CD14-positive monocyte (primary cell): Measurements from ENCODE around the gene FSD1. TPM values are rescaled to one million over a fixed set of nuclear protein-coding genes. Genes with fewer than 3 reads are reported as not detected.

Source experiments
- DNase-seq, 3 donors: peaks; one replicate each; pipeline ENCODE4 v3.0.0-alpha.2; 2011 to 2022
- H2AFZ ChIP-seq: 2 replicates; pipeline ENCODE4 v1.6.0; 2012; ENCODE audit warnings: mild to moderate bottlenecking, low read depth, low read length, inconsistent platforms; ENCODE audit not compliant: insufficient read depth, poor library complexity, severe bottlenecking
- H3K27ac ChIP-seq, 2 donors: 1 replicate in 1 of 2; 2 replicates in 1 of 2; pipeline ENCODE4 v1.5.1; 2012 to 2013; ENCODE audit warnings: low read length in 2 of 2, control low read depth in 1 of 2, inconsistent platforms in 1 of 2, low read depth in 1 of 2, mild to moderate bottlenecking in 1 of 2
- H3K27me3 ChIP-seq, 2 donors: one replicate each; pipeline versions ENCODE4 v1.6.0 to v1.6.1; 2011 to 2013; ENCODE audit warnings: low read length in 2 of 2; ENCODE audit not compliant: control insufficient read depth in 2 of 2, insufficient read depth in 2 of 2
- H3K36me3 ChIP-seq, 2 donors: replicated peaks in 1 of 2; 1 replicate in 1 of 2; 2 replicates in 1 of 2; pipeline versions ENCODE4 v1.5.1 to v1.6.1; 2012 to 2013; ENCODE audit warnings: low read length in 2 of 2, control low read depth in 1 of 2, inconsistent platforms in 1 of 2, mild to moderate bottlenecking in 1 of 2; ENCODE audit not compliant: insufficient read depth in 2 of 2, control insufficient read depth in 1 of 2
- H3K4me1 ChIP-seq, 2 donors: 1 replicate in 1 of 2; 2 replicates in 1 of 2; pipeline versions ENCODE4 v1.5.1 to v1.6.1; 2012 to 2013; ENCODE audit warnings: low read length in 2 of 2, control low read depth in 1 of 2, inconsistent platforms in 1 of 2, mild to moderate bottlenecking in 1 of 2, moderate library complexity in 1 of 2; ENCODE audit not compliant: insufficient read depth in 2 of 2, control insufficient read depth in 1 of 2
- H3K4me2 ChIP-seq: replicated peaks from 2 replicates; pipeline ENCODE3; 2012; ENCODE audit warnings: low read length, moderate library complexity, mild to moderate bottlenecking; ENCODE audit not compliant: poor library complexity, severe bottlenecking; ENCODE audit errors: extremely low read depth
- H3K4me3 ChIP-seq, 3 experiments: fragments of 200-600 bp in 1 of 3; sonication (generic) in 1 of 3; replicated peaks in 1 of 3; 1 replicate in 2 of 3; 2 replicates in 1 of 3; pipeline ENCODE4 v1.5.1; 2011 to 2013; ENCODE audit warnings: low read length in 3 of 3, mild to moderate bottlenecking in 3 of 3, control low read depth in 2 of 3, low read depth in 2 of 3, inconsistent platforms in 1 of 3, moderate library complexity in 1 of 3
- H3K79me2 ChIP-seq: 2 replicates; pipeline ENCODE4 v1.6.0; 2012; ENCODE audit warnings: mild to moderate bottlenecking, control low read depth, inconsistent platforms, low read length, moderate library complexity; ENCODE audit not compliant: insufficient read depth
- H3K9ac ChIP-seq: 2 replicates; pipeline ENCODE4 v1.6.0; 2017; ENCODE audit warnings: low read length, mild to moderate bottlenecking; ENCODE audit not compliant: insufficient read depth, poor library complexity, severe bottlenecking
- H3K9me3 ChIP-seq, 2 donors: replicated peaks in 1 of 2; 1 replicate in 1 of 2; 2 replicates in 1 of 2; pipeline versions ENCODE4 v1.5.1 to v1.6.1; 2012 to 2013; ENCODE audit warnings: low read length in 2 of 2, control low read depth in 1 of 2; ENCODE audit not compliant: control insufficient read depth in 1 of 2, insufficient read depth in 1 of 2
- H4K20me1 ChIP-seq: 2 replicates; pipeline ENCODE4 v1.6.0; 2012; ENCODE audit warnings: mild to moderate bottlenecking, low read length, control low read depth, moderate library complexity; ENCODE audit not compliant: insufficient read depth
- H3K27ac Mint-ChIP-seq, 7 donors: one replicate each; pipeline ENCODE4 v1.8.0; 2020; ENCODE audit warnings: mild to moderate bottlenecking in 7 of 7, mixed read lengths in 7 of 7, moderate library complexity in 6 of 7, inconsistent platforms in 2 of 7
- H3K27me3 Mint-ChIP-seq, 3 donors: one replicate each; pipeline ENCODE4 v1.8.0; 2021 to 2022; ENCODE audit warnings: low read depth in 3 of 3, mild to moderate bottlenecking in 3 of 3, mixed read lengths in 3 of 3, moderate library complexity in 3 of 3, inconsistent platforms in 1 of 3
- H3K36me3 Mint-ChIP-seq, 2 donors: one replicate each; pipeline ENCODE4 v1.8.0; 2020; ENCODE audit warnings: mixed read lengths in 2 of 2, inconsistent platforms in 1 of 2, mild to moderate bottlenecking in 1 of 2
- H3K4me1 Mint-ChIP-seq: one replicate; pipeline ENCODE4 v1.8.0; 2020; ENCODE audit warnings: mild to moderate bottlenecking, mixed read lengths
- H3K4me3 Mint-ChIP-seq, 2 donors: one replicate each; pipeline ENCODE4 v1.8.0; 2020; ENCODE audit warnings: mild to moderate bottlenecking in 2 of 2, mixed read lengths in 2 of 2, moderate library complexity in 1 of 2
- H3K9me3 Mint-ChIP-seq, 7 donors: one replicate each; pipeline ENCODE4 v1.8.0; 2020 to 2022; ENCODE audit warnings: mixed read lengths in 7 of 7, mild to moderate bottlenecking in 6 of 7, moderate library complexity in 6 of 7, inconsistent platforms in 2 of 7
- WGBS: methylation state at CpG from one replicate; pipeline ENCODE4 v1.1.5; 2013; ENCODE audit warnings: missing lambda C conversion rate; ENCODE audit not compliant: insufficient coverage; 5-methylcytosine and 5-hydroxymethylcytosine counted together
- intact Hi-C, 2 donors: fragments of 100-400 bp; cut with micrococcal nuclease; formaldehyde crosslinking; loops; one replicate each; pipeline versions ENCODE4 v1.15.0 to v1.15.1; 2023
- polyA plus RNA-seq, 3 donors: library from polyadenylated mRNA; depleted of rRNA in 1 of 3; unstranded in 2 of 3; stranded (reverse) in 1 of 3; fragments of 300-500 nt in 2 of 3; fragments of >200 nt in 1 of 3; fragmentation: Illumina TruSeq in 2 of 3; gene quantifications; 1 replicate in 2 of 3; 2 replicates in 1 of 3; pipeline ENCODE4 v1.2.3, GENCODE V29; 2012 to 2021
- TF ChIP-seq, protein P1 (sequence below): fragments of 200-600 bp; IDR thresholded peaks from one replicate; pipeline ENCODE4 v1.8.0; 2022; ENCODE audit warnings: antibody characterized with exemption, mild to moderate bottlenecking

The FSD1 gene
- polyA plus RNA-seq, 3 donors: 0.39 TPM; not detected in 2

DNA sequence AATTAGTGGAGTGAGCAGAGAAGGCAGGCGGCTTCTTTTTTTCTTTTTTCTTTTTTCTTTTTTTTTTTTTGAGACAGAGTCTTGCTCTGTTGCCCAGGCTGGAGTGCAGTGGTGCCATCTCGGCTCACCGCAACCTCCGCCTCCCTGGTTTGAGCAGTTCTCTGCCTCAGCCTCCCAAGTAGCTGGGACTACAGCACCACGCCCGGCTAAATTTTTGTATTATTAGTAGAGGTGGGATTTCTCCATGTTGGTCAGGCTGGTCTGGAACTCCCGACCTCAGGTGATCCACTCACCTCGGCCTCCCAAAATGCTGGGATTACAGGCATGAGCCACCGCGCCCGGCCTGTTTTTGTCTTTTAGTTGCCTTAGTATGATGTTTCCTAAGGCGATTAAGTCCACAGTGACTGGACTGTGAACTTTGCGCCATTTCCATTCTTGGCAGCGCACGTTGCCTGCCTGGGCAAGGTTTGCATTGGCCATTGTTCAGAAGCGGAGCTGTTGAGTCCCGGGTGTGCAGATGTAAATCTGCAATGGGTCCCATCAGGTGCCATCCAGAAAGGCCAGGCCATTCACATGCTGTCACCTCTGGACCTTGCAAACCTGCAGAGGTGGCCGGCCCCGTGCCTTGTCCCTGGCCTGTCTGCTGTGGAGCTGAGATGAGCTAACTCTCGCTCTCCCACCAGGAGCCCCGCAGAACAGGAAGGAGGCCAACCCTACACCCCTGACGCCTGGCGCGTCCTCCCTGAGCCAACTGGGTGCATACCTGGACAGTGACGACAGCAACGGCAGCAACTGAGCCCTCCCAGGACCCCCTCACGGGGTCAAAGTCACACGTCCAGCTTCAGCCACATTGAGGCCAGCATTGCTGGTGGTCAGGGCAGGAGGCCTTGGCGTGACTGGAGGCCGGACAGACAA is 36.2 kb upstream of the FSD1 start:
- H3K9me3 ChIP-seq: no peaks in the 10 kb centered on the region
- intact Hi-C loops: loop anchor here (2.0 to 10.0 kb wide), 3 partner anchors 84 to 257 kb away; no protein-coding TSS in a partner anchor
- no peak overlapping the region for H3K4me3 ChIP-seq
- H3K79me2 ChIP-seq: no peaks in the 10 kb centered on the region
- H4K20me1 ChIP-seq: peaks cover 9% of the 10 kb centered on the region
- no peak overlapping the region for H3K27ac ChIP-seq
- peaks cover 9 to 10% of the 10 kb centered on the region in 2 donors for H3K4me1 ChIP-seq
- no peaks in the 10 kb centered on the region for H3K27me3 ChIP-seq
- no peak overlapping the region for H2AFZ ChIP-seq
- H3K27ac Mint-ChIP-seq: no peak overlapping the region
- H3K4me1 Mint-ChIP-seq: peaks cover 12% of the 10 kb centered on the region
- H3K36me3 Mint-ChIP-seq: peaks cover 49 to 82% of the 10 kb centered on the region in 2 donors
- 83% methylated on average over 24 of the region's 30 CpGs for WGBS
- no peak for DNase-seq
- no peak overlapping the region for H3K4me3 Mint-ChIP-seq
- peaks cover 0 to 4% (median 2%) of the 10 kb centered on the region in 7 donors for H3K9me3 Mint-ChIP-seq
- H3K4me2 ChIP-seq: no peak overlapping the region
- H3K27me3 Mint-ChIP-seq: peaks cover 0 to 3% (median 2%) of the 10 kb centered on the region in 3 donors
- H3K9ac ChIP-seq: no peak overlapping the region
- H3K36me3 ChIP-seq: peaks cover 37 to 67% of the 10 kb centered on the region in 2 donors
- TF ChIP-seq, protein P1, sequence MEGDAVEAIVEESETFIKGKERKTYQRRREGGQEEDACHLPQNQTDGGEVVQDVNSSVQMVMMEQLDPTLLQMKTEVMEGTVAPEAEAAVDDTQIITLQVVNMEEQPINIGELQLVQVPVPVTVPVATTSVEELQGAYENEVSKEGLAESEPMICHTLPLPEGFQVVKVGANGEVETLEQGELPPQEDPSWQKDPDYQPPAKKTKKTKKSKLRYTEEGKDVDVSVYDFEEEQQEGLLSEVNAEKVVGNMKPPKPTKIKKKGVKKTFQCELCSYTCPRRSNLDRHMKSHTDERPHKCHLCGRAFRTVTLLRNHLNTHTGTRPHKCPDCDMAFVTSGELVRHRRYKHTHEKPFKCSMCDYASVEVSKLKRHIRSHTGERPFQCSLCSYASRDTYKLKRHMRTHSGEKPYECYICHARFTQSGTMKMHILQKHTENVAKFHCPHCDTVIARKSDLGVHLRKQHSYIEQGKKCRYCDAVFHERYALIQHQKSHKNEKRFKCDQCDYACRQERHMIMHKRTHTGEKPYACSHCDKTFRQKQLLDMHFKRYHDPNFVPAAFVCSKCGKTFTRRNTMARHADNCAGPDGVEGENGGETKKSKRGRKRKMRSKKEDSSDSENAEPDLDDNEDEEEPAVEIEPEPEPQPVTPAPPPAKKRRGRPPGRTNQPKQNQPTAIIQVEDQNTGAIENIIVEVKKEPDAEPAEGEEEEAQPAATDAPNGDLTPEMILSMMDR: peak; percentile 56

DNA sequence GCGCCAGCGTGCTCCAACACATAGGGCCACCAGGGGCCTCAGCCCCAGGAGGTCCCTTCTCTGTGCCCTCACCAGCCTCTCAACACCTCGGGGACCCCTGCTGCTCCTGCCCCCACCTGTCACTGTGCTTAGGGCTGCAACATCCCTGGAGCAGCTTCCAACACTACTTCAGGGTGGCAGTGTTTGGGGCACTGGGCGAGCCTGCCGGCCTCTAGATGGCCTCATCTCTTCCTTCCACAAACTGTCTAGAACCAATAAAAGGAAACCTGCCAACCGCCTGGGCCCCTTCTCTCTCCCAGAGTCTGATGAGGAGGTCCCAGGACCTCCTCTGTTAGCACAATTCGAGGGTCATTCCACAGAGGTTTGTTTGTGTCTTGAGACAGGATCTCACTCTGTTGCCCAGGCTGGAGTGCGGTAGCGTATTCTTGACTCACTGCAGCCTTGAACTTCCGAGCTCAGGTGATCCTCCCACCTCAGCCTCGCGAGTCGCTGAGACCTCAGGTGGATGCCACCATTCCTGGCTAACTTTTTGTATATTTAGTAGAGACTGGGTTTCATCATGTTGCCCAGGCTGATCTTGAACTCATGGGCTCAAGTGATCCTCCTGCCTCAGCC is 35.5 kb upstream of the FSD1 start:
- peaks cover 9 to 10% of the 10 kb centered on the region in 2 donors for H3K4me1 ChIP-seq
- no peak overlapping the region for H3K27ac Mint-ChIP-seq
- no peak for DNase-seq
- no peaks in the 10 kb centered on the region for H3K27me3 ChIP-seq
- peaks cover 0 to 3% (median 2%) of the 10 kb centered on the region in 3 donors for H3K27me3 Mint-ChIP-seq
- peaks cover 0 to 4% (median 2%) of the 10 kb centered on the region in 7 donors for H3K9me3 Mint-ChIP-seq
- H4K20me1 ChIP-seq: peaks cover 9% of the 10 kb centered on the region
- intact Hi-C loops: loop anchor here in 1 of 2 donors (5.0 to 10.0 kb wide), 2 partner anchors 83 to 256 kb away; no protein-coding TSS in a partner anchor
- no peak overlapping the region for H3K4me3 ChIP-seq
- H3K4me3 Mint-ChIP-seq: no peak overlapping the region
- WGBS: 88% methylated on average over 13 of the region's 13 CpGs
- TF ChIP-seq, protein P1: no peak
- peaks cover 10% of the 10 kb centered on the region for H3K4me1 Mint-ChIP-seq
- H2AFZ ChIP-seq: no peak overlapping the region
- H3K36me3 Mint-ChIP-seq: peaks cover 44 to 75% of the 10 kb centered on the region in 2 donors
- H3K9ac ChIP-seq: no peak overlapping the region
- peaks cover 34 to 63% of the 10 kb centered on the region in 2 donors for H3K36me3 ChIP-seq
- no peak overlapping the region for H3K4me2 ChIP-seq
- H3K9me3 ChIP-seq: no peaks in the 10 kb centered on the region
- H3K27ac ChIP-seq: no peak overlapping the region
- H3K79me2 ChIP-seq: no peaks in the 10 kb centered on the region
